ENCODE results near the gene PAX2. TPM values are rescaled to one million over a fixed set of nuclear protein-coding genes. Genes with fewer than 3 reads are reported as not detected.
A peak's percentile ranks its signal among the peaks of the same experiment; 100 is the strongest.

PAX2 gene
- total RNA-seq, 2 donors from 2014 or later, result 0.38 to 0.90 TPM

GRCh38 chr10:100738055-100738827 lies 7.1 kb upstream of the PAX2 start:
- no peak for DNase-seq
- no peaks in the 10 kb centered on the region for H3K36me3 Mint-ChIP-seq (ENCODE audit: insufficient read depth in 2 of 2)
- H3K4me1 Mint-ChIP-seq (ENCODE audit: low read depth), result peaks cover 42% of the 10 kb centered on the region
- no peak for ATAC-seq (replicated peaks in 1 of 2)
- peak overlapping the region; percentile 78 to 87 for H3K4me3 Mint-ChIP-seq
- no peaks in the 10 kb centered on the region for H3K9me3 Mint-ChIP-seq
- peaks cover 97% of the 10 kb centered on the region for H3K27me3 Mint-ChIP-seq (ENCODE audit: low read depth)
- peak overlapping the region; percentile 3 for H3K27ac Mint-ChIP-seq

GRCh38 chr10:100739517-100740368 lies 5.6 kb upstream of the PAX2 start:
- Mint-ChIP-seq H3K4me1 (ENCODE audit: low read depth) (peaks cover 46% of the 10 kb centered on the region), H3K4me3 (no peak overlapping the region)

DNA sequence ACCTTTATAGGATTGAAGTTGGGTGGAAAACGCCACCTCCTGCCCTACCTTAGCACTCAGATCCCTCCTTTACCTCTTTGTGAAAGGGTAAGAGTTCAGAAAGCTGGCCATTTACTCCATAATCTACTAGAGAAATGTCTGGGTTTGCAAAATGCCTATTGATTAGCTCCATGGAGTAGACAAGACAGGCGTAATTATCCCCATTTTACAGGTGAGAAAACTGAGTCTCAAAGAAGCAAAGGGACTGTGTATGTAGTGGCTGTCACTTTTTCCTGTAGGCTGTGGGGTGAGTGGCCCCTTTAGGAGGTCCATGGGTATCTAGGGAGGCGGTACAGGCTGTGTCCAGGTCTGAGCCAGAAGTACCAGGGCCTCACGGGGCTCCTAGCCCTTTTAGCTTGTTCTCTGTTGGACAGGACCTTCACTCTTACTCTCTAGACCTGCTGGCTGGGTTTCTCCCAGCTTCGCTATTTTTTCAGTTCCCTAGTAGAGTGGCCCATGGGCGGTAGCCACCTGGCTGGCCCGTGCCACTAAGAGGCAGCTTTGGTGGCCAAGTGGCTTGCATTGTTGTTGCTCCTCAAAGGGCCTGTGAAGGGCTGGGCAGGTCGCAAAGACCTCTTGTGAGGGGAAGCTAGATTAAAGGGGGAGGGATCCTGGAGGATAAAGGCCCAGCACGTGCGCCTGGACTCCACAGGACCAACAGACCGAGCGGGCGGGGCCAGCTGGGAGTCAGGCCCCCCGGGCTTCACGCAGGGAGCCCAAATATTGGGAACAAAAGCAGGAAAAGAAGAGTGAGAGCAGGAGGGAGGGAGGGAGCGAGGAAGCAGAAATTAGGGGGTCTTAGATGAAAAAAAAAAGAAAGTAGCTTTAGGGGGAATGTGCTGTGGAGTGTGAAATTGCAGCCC lies 4.7 kb upstream of the PAX2 start:
- Mint-ChIP-seq H3K9me3 (no peaks in the 10 kb centered on the region), H3K36me3 (ENCODE audit: insufficient read depth in 2 of 2) (no peaks in the 10 kb centered on the region), H3K27me3 (ENCODE audit: low read depth) (peaks cover 91% of the 10 kb centered on the region), H3K4me1 (ENCODE audit: low read depth) (peaks cover 41% of the 10 kb centered on the region), H3K4me3 (no peak overlapping the region), H3K27ac (no peak overlapping the region)
- DNase-seq (no peak), ATAC-seq (replicated peaks in 1 of 2) (no peak)

More at GRCh38 chr10:100739517-100740368, 5.6 kb upstream of the PAX2 start:
- Mint-ChIP-seq H3K27ac (peak overlapping the region; percentile 48), H3K9me3 (no peaks in the 10 kb centered on the region), H3K27me3 (ENCODE audit: low read depth) (peaks cover 97% of the 10 kb centered on the region), H3K36me3 (ENCODE audit: insufficient read depth in 2 of 2) (no peaks in the 10 kb centered on the region)
- DNase-seq, result no peak
- ATAC-seq (replicated peaks in 1 of 2), result no peak

- no peaks in the 10 kb centered on the region for H3K9me3 Mint-ChIP-seq
- no peak overlapping the region for H3K27ac Mint-ChIP-seq
- peaks cover 89% of the 10 kb centered on the region for H3K27me3 Mint-ChIP-seq (ENCODE audit: low read depth)
- H3K4me1 Mint-ChIP-seq (ENCODE audit: low read depth), result peaks cover 47% of the 10 kb centered on the region
- ATAC-seq (replicated peaks in 1 of 2) (no peak), DNase-seq (no peak)
- H3K36me3 Mint-ChIP-seq (ENCODE audit: insufficient read depth in 2 of 2), result no peaks in the 10 kb centered on the region
- no peak overlapping the region for H3K4me3 Mint-ChIP-seq
Observed at GRCh38 chr10:100741378-100742075, 3.9 kb upstream of the PAX2 start.

DNA sequence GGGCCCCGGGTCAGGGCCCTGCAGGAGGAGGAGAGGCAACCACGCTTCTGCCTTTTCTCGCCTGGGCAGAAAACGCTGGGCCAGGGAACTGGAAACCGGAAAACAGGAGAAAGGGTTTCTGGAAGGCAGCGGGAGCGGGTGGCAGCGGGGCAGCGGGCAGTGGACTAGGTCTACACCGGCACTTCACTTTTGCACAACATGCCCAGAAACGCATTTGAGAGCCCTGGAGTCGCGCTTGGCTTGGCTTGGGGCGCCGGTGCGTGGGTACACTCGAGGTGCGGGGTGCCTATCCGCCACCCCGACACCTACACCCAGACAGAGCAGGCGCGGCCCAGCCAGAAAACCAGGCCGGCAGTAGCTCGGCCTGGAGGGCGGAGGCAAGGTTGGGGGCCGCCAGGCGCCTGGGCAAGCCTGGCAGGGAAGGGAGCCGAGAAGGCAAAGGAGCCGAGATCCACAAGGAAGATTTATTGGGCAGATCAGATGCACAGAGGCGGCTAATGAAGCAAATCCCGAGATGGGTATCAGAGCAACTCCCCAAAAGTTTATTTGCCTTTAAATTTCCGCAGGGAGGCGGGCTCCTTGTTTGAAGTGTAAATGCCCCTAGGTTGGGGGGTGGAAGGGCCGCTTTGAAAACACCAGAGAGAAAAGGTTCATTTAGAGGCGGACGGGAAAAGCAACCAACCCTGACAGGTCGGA lies 3.2 kb upstream of the PAX2 start:
- no peak for DNase-seq
- Mint-ChIP-seq H3K4me3 (no peak overlapping the region), H3K27me3 (ENCODE audit: low read depth) (peaks cover 89% of the 10 kb centered on the region), H3K36me3 (ENCODE audit: insufficient read depth in 2 of 2) (no peaks in the 10 kb centered on the region), H3K9me3 (no peaks in the 10 kb centered on the region), H3K4me1 (ENCODE audit: low read depth) (peaks cover 47% of the 10 kb centered on the region), H3K27ac (no peak overlapping the region)
- no peak for ATAC-seq (replicated peaks in 1 of 2)

DNA sequence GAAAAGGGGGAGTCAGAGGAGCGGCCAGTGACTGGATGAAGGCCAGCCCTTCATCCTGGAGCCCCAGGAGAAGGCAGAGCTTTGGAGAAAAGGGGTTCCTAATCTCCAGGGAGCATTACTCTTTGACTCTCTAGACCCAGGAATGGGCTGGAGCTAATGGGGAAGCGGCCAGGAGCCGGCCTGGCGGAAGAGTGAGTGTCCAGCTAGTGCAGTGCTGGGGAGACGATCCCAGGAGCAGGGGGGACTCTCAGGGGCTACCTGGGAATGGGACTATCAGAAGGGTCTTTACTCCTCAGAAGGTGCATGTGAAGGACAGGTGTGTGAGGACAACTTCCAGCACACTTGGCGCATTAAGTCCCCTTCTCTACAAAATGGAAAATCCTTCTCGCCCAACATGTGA lies 2.4 kb upstream of the PAX2 start:
- DNase-seq, result no peak
- no peak overlapping the region for H3K27ac Mint-ChIP-seq
- no peaks in the 10 kb centered on the region for H3K36me3 Mint-ChIP-seq (ENCODE audit: insufficient read depth in 2 of 2)
- H3K9me3 Mint-ChIP-seq, result no peaks in the 10 kb centered on the region
- H3K4me1 Mint-ChIP-seq (ENCODE audit: low read depth), result peaks cover 42% of the 10 kb centered on the region
- peaks cover 84% of the 10 kb centered on the region for H3K27me3 Mint-ChIP-seq (ENCODE audit: low read depth)
- no peak overlapping the region for H3K4me3 Mint-ChIP-seq
- ATAC-seq (replicated peaks in 1 of 2), result no peak

DNA sequence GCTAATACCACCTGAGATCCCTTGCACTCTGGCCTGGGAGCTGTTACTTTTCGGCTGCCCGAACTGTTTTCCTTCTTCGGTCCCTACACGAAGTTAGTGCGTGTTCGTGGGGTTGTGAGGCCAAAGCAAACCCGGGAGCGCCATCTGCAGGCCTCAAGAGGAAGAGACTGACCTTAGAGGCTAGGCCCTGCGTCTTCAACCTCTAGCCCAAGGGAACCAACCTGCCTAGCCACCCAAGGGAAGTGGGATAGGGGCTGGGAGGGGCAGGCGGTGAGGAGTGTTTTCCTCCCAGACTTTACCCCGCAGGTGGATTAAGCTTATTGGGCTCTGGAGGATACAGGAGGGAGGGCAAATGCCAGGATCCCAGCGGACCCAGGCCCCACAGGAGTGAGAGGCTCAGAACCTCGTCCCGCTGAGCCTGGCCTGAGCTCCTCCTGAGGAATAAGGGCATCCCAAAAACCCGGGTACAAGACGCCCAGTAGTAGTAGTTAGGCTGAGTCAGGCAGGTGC lies 1.7 kb upstream of the PAX2 start:
- Mint-ChIP-seq H3K9me3 (no peaks in the 10 kb centered on the region), H3K27me3 (ENCODE audit: low read depth) (peaks cover 77% of the 10 kb centered on the region), H3K4me3 (peak overlapping the region; percentile 62 to 63), H3K27ac (peak overlapping the region; percentile 27), H3K4me1 (ENCODE audit: low read depth) (peaks cover 35% of the 10 kb centered on the region), H3K36me3 (ENCODE audit: insufficient read depth in 2 of 2) (no peaks in the 10 kb centered on the region)
- DNase-seq (peak; percentile 66), ATAC-seq (replicated peaks in 1 of 2) (peak; percentile 76 to 78)

DNA sequence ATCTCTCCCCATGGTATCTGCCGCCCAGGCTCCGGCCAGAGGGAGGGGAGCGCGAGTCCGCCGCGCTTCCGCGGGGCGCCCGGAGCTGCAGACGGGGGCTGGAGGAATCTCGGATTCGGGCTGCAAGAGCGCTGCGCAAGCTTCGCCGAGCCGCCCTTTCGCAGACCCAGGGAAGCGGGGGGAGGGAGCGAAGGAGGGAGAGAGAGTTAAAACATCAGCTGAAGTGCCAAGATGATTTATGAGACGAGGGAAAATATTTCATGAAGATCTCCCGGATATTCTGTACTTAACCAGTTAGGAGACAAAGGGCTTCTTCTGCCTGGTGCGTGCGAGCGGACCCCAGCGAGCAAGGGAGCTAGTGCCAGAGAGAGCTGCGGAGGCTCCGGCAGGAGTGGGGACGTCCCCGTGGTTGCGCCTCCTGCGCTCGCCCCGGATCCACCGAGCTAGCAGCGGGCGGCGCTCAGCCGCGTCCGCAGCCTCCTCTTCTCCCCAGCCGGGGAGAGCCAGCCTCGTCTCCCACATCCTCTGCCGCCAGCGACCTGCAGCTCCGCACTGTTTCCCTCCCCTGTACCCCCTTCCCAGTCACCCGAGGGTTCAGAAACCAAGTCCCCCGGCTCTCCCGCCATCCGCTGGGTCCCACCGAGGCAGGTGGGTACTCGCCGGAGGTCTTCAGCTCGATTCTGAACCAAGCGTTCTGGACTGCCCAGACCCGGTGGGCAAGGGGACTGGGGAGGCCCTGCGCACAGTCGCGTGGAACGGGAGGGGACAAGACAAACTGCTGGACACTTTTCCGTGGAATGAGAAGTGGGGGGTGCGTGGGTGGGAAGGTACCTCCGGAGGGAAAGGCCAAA lies 1.0 kb upstream of the PAX2 start:
- peaks cover 42% of the 10 kb centered on the region for H3K4me1 Mint-ChIP-seq (ENCODE audit: low read depth)
- peaks cover 77% of the 10 kb centered on the region for H3K27me3 Mint-ChIP-seq (ENCODE audit: low read depth)
- H3K36me3 Mint-ChIP-seq (ENCODE audit: insufficient read depth in 2 of 2), result no peaks in the 10 kb centered on the region
- no peak overlapping the region for H3K27ac Mint-ChIP-seq
- DNase-seq, result peak; percentile 48 to 58
- no peaks in the 10 kb centered on the region for H3K9me3 Mint-ChIP-seq
- peak overlapping the region; percentile 63 to 66 for H3K4me3 Mint-ChIP-seq
- ATAC-seq (replicated peaks in 1 of 2), result peak; percentile 48 to 53

DNA sequence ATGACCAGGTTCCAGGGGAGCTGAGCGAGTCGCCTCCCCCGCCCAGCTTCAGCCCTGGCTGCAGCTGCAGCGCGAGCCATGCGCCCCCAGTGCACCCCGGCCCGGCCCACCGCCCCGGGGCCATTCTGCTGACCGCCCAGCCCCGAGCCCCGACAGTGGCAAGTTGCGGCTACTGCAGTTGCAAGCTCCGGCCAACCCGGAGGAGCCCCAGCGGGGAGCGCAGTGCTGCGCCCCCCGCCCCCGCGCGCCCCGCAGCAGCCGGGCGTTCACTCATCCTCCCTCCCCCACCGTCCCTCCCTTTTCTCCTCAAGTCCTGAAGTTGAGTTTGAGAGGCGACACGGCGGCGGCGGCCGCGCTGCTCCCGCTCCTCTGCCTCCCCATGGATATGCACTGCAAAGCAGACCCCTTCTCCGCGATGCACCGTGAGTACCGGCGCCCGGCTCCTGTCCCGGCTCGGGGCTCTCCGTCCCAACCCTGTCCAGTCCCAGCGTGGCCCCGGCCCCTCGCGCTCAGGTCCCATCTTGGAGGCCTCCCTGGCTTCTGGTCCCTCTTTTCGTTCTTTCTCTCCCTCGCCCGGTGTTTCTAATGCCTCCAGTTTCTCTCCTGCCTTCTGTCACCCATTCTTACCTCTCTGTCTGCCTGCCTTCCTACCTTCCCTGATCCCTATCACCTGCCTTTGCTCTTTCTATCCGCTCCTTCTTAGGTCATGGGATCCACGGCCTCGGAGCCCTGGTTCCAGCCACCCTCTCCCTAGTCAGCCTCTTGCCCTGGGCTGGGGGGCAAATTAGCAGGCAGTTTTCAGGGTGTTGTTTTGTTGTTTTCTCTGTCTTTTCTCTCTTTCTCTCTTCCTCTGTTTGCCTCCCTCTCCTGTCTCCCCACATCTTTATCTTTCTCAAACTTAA lies 751 bp downstream of the PAX2 start:
- no peak for ATAC-seq (replicated peaks in 1 of 2)

DNA sequence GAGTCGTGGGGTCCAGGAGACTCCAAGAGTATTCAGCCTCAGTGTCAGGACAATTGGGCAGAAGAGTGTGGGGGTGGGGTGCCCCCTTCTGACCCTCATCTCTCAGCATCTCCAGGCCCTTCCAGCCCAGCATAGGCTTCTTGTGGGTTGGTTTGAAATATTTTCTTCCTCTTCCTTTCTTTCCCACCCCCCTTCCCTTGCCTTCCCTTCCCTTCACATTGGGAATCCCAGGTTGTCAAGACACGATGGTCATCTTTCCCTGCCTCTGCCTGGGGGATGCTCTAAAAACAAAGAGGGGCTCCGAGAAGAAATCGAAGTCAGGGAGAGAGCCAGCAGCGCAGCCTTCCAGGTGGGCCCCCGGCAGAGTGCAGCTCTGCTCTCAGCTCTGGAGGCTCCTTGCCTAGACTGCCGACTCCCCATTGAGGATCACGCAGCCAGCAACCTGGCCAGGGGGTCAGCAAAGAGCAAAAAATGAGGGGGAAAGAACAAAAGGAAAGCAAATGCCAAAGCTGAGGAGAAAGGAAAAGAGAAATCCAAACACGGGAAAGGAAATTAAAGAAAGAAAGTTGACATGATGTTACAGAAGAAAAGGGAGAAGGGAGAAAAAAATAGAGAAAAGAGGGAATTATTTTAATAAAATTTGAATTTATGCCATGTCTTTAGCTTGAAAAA lies 1.5 kb downstream of the PAX2 start:
- H3K4me3 Mint-ChIP-seq, result peak overlapping the region; percentile 58 to 72
- H3K36me3 Mint-ChIP-seq (ENCODE audit: insufficient read depth in 2 of 2), result no peaks in the 10 kb centered on the region
- ATAC-seq (replicated peaks in 1 of 2) (no peak), DNase-seq (no peak)
- peaks cover 46% of the 10 kb centered on the region for H3K4me1 Mint-ChIP-seq (ENCODE audit: low read depth)
- peak overlapping the region; percentile 19 for H3K27ac Mint-ChIP-seq
- H3K27me3 Mint-ChIP-seq (ENCODE audit: low read depth), result peaks cover 77% of the 10 kb centered on the region
- H3K9me3 Mint-ChIP-seq, result no peaks in the 10 kb centered on the region

More for the DNA sequence above, 751 bp downstream of the PAX2 start:
- H3K4me3 Mint-ChIP-seq, result peak overlapping the region; percentile 58 to 72
- H3K27ac Mint-ChIP-seq, result no peak overlapping the region
- DNase-seq, result no peak
- peaks cover 46% of the 10 kb centered on the region for H3K4me1 Mint-ChIP-seq (ENCODE audit: low read depth)
- H3K9me3 Mint-ChIP-seq, result no peaks in the 10 kb centered on the region
- peaks cover 77% of the 10 kb centered on the region for H3K27me3 Mint-ChIP-seq (ENCODE audit: low read depth)
- no peaks in the 10 kb centered on the region for H3K36me3 Mint-ChIP-seq (ENCODE audit: insufficient read depth in 2 of 2)
